MCF 10A (cell line): Measurements from ENCODE around the gene CACNA1D. TPM values are rescaled to one million over a fixed set of nuclear protein-coding genes. Genes with fewer than 3 reads are reported as not detected.

Experiments used
- BruUV-seq: library from RNA; stranded (reverse); fragments of 400-500 nt; replicated peaks from 2 replicates; lab custom pipeline; 2021; lab: Mats Ljungman, UMichigan
- CTCF ChIA-PET: fragments of 300-600 bp; sonication (Branson Sonifier 250); formaldehyde crosslinking; extraction: SDS; loops from one replicate; lab custom pipeline; 2021; ENCODE audit warnings: antibody characterized with exemption, inconsistent platforms; lab: Yijun Ruan, JAX
- POLR2A ChIA-PET: fragments of 300-600, 350-650 bp; sonication (Branson Sonifier 250); formaldehyde crosslinking; extraction: SDS; loops from one replicate; lab custom pipeline; 2020; ENCODE audit warnings: antibody characterized with exemption, inconsistent platforms; lab: Yijun Ruan, JAX
- DNase-seq: peaks from one replicate; pipeline ENCODE4 v3.0.0-alpha.2; 2018; ENCODE audit not compliant: unreplicated experiment
- H3K27ac Mint-ChIP-seq: one replicate; pipeline ENCODE4 v1.8.0; 2022; ENCODE audit warnings: mild to moderate bottlenecking, low read depth, mixed read lengths; ENCODE audit not compliant: unreplicated experiment
- H3K27me3 Mint-ChIP-seq: one replicate; pipeline ENCODE4 v1.8.0; 2022; ENCODE audit warnings: mixed read lengths; ENCODE audit not compliant: insufficient read depth, unreplicated experiment
- H3K36me3 Mint-ChIP-seq: one replicate; pipeline ENCODE4 v1.8.0; 2022; ENCODE audit warnings: mild to moderate bottlenecking, moderate library complexity, mixed read lengths; ENCODE audit not compliant: insufficient read depth, unreplicated experiment
- H3K4me1 Mint-ChIP-seq: one replicate; pipeline ENCODE4 v1.8.0; 2022; ENCODE audit warnings: mixed read lengths; ENCODE audit not compliant: insufficient read depth, unreplicated experiment
- H3K4me3 Mint-ChIP-seq: one replicate; pipeline ENCODE4 v1.8.0; 2022; ENCODE audit warnings: mild to moderate bottlenecking, moderate library complexity, mixed read lengths; ENCODE audit not compliant: unreplicated experiment
- H3K9me3 Mint-ChIP-seq: one replicate; pipeline ENCODE4 v1.8.0; 2022; ENCODE audit warnings: mixed read lengths; ENCODE audit not compliant: unreplicated experiment
- CTCF ChIP-seq: fragments of 200-600 bp; IDR thresholded peaks from one replicate; pipeline ENCODE4 v1.8.0; 2022; ENCODE audit warnings: antibody characterized with exemption, mild to moderate bottlenecking; ENCODE audit not compliant: unreplicated experiment
- intact Hi-C: fragments of 100-400 bp; cut with micrococcal nuclease; formaldehyde crosslinking; loops from 2 replicates; pipeline ENCODE4 v1.14.1; 2022
- total RNA-seq: library from RNA; stranded (reverse); gene quantifications from 2 replicates; pipeline ENCODE4 v1.2.3, GENCODE V29; 2022

The CACNA1D gene
- total RNA-seq, 1 experiment from 2014 or later: 0.26 TPM

- H3K27ac Mint-ChIP-seq: no peak overlapping the region
- BruUV-seq: no TSS peak
Measured at GRCh38 chr3:53709860-53710674, 215.7 kb downstream of the CACNA1D start.

GRCh38 chr3:53711387-53711786 lies 217.0 kb downstream of the CACNA1D start:
- Mint-ChIP-seq H3K4me1 (no peaks in the 10 kb centered on the region), H3K9me3 (no peaks in the 10 kb centered on the region), H3K4me3 (no peak overlapping the region), H3K27ac (no peak overlapping the region), H3K27me3 (no peaks in the 10 kb centered on the region), H3K36me3 (no peaks in the 10 kb centered on the region)
- CTCF ChIA-PET: interaction anchor here (0.7 to 8.4 kb wide), 12 partner anchors 9 to 832 kb away, joined by 3 to 84 read pairs (median 6); no protein-coding TSS in a partner anchor
- TF ChIP-seq CTCF: no peak
- intact Hi-C loops: loop anchor here (2.0 to 10.0 kb wide), 2 partner anchors 337 to 597 kb away; no protein-coding TSS in a partner anchor
- no TSS peak for BruUV-seq
- no peak for DNase-seq
- POLR2A ChIA-PET: no interaction called here

More at GRCh38 chr3:53709860-53710674, 215.7 kb downstream of the CACNA1D start:
- no peaks in the 10 kb centered on the region for H3K9me3 Mint-ChIP-seq
- no peaks in the 10 kb centered on the region for H3K27me3 Mint-ChIP-seq
- POLR2A ChIA-PET: no interaction called here
- no peak overlapping the region for H3K4me3 Mint-ChIP-seq
- CTCF ChIA-PET: interaction anchor here (0.5 to 8.4 kb wide), 56 partner anchors 9 to 1223 kb away, joined by 3 to 84 read pairs (median 4); no protein-coding TSS in a partner anchor
- peak; percentile 79 for TF ChIP-seq CTCF
- no peaks in the 10 kb centered on the region for H3K36me3 Mint-ChIP-seq
- peak; percentile 67 for DNase-seq
- no peaks in the 10 kb centered on the region for H3K4me1 Mint-ChIP-seq
- intact Hi-C loops: loop anchor here (1.0 to 10.0 kb wide), 3 partner anchors 335 to 595 kb away; no protein-coding TSS in a partner anchor

GRCh38 chr3:53712817-53713388 lies 218.5 kb downstream of the CACNA1D start:
- Mint-ChIP-seq H3K36me3 (no peaks in the 10 kb centered on the region), H3K4me1 (no peaks in the 10 kb centered on the region), H3K27ac (no peak overlapping the region), H3K9me3 (no peaks in the 10 kb centered on the region), H3K27me3 (no peaks in the 10 kb centered on the region), H3K4me3 (no peak overlapping the region)
- intact Hi-C loops: loop anchor here (10.0 kb wide), 1 partner anchor 598 kb away; no protein-coding TSS in a partner anchor
- DNase-seq: no peak
- no peak for TF ChIP-seq CTCF
- CTCF ChIA-PET: interaction anchor here (1.0 to 8.4 kb wide), 2 partner anchors 23 to 338 kb away, joined by 3 to 84 read pairs; no protein-coding TSS in a partner anchor
- BruUV-seq: no TSS peak
- POLR2A ChIA-PET: no interaction called here

GRCh38 chr3:53713626-53714025 lies 219.2 kb downstream of the CACNA1D start:
- H3K9me3 Mint-ChIP-seq: no peaks in the 10 kb centered on the region
- no peak for TF ChIP-seq CTCF
- BruUV-seq: no TSS peak
- intact Hi-C loops: loop anchor here (10.0 kb wide), 1 partner anchor 599 kb away; no protein-coding TSS in a partner anchor
- no peaks in the 10 kb centered on the region for H3K27me3 Mint-ChIP-seq
- H3K36me3 Mint-ChIP-seq: no peaks in the 10 kb centered on the region
- H3K4me1 Mint-ChIP-seq: no peaks in the 10 kb centered on the region
- H3K4me3 Mint-ChIP-seq: no peak overlapping the region
- H3K27ac Mint-ChIP-seq: no peak overlapping the region
- POLR2A ChIA-PET: interaction anchor here (0.5 kb wide), 1 partner anchor 699 kb away, joined by 3 read pairs; no protein-coding TSS in a partner anchor
- CTCF ChIA-PET: interaction anchor here (0.6 to 8.4 kb wide), 7 partner anchors 23 to 598 kb away, joined by 3 to 84 read pairs (median 3); no protein-coding TSS in a partner anchor
- no peak for DNase-seq
